Upper lobe of left lung (tissue), 6 donors: Measurements from ENCODE around the gene HSPG2. TPM values are rescaled to one million over a fixed set of nuclear protein-coding genes. Genes with fewer than 3 reads are reported as not detected.
A peak's percentile ranks its signal among the peaks of the same experiment; 100 is the strongest.

ENCODE experiments used
- ATAC-seq, 2 donors: fragments of 200-7000 bp; cut with Tn5 transposase; one replicate each; pipeline ENCODE4 v1.9.1; 2022; ENCODE audit warnings: mild to moderate bottlenecking in 2 of 2, moderate library complexity in 2 of 2; ENCODE audit not compliant: low FRiP score in 2 of 2
- DNase-seq, 2 donors: peaks; one replicate each; pipeline ENCODE4 v3.0.0-alpha.2; 2019 to 2020
- H3K27ac ChIP-seq, 4 donors: fragments of 200-600 bp; sonication (generic); one replicate each; pipeline ENCODE4 v1.5.1; 2016 to 2019
- H3K27me3 ChIP-seq, 4 donors: fragments of 200-600 bp; sonication (generic); one replicate each; pipeline ENCODE4 v1.5.1; 2017 to 2019
- H3K36me3 ChIP-seq, 4 donors: fragments of 200-600 bp; sonication (generic); one replicate each; pipeline ENCODE4 v1.5.1; 2016 to 2019
- H3K4me1 ChIP-seq, 4 donors: fragments of 200-600 bp; sonication (generic); one replicate each; pipeline ENCODE4 v1.5.1; 2018 to 2019
- H3K4me3 ChIP-seq, 4 donors: fragments of 200-600 bp; sonication (generic); one replicate each; pipeline ENCODE4 v1.5.1; 2017 to 2019; ENCODE audit warnings: mild to moderate bottlenecking in 2 of 4, moderate library complexity in 1 of 4
- H3K9me3 ChIP-seq, 4 donors: fragments of 200-600 bp; sonication (generic); one replicate each; pipeline ENCODE4 v1.5.1; 2018 to 2019
- EP300 ChIP-seq, 4 donors: sonication (generic); formaldehyde crosslinking; IDR thresholded peaks; one replicate each; pipeline ENCODE4 v1.5.1; 2017; ENCODE audit warnings: antibody characterized with exemption in 4 of 4, control low read depth in 2 of 4
- POLR2A ChIP-seq, 4 donors: fragments of 450-650 bp; IDR thresholded peaks; one replicate each; pipeline ENCODE4 v1.5.1; 2016 to 2017; ENCODE audit warnings: antibody characterized with exemption in 4 of 4, mild to moderate bottlenecking in 2 of 4
- POLR2AphosphoS5 ChIP-seq, 2 donors: sonication (generic); formaldehyde crosslinking; IDR thresholded peaks; one replicate each; pipeline ENCODE4 v1.5.1; 2017; ENCODE audit warnings: antibody characterized with exemption in 2 of 2
- WGBS, 2 donors: methylation state at CpG; one replicate each; pipeline ENCODE4 v1.1.5; 2017 to 2018; 5-methylcytosine and 5-hydroxymethylcytosine counted together
- total RNA-seq, 6 donors: library from RNA; depleted of rRNA in 4 of 6; stranded (reverse); fragments of >200 nt in 4 of 6; gene quantifications; one replicate each; pipeline versions ENCODE4 v1.1.0 to v1.2.1, GENCODE V29; 2016 to 2021
- TF ChIP-seq, protein P1 (sequence below), 6 experiments: fragments of 450-650 bp in 4 of 6; fragments of 200-600 bp in 2 of 6; sonication (generic) in 2 of 6; IDR thresholded peaks; one replicate each; pipeline ENCODE4 v1.5.1; 2016 to 2019; ENCODE audit warnings: antibody characterized with exemption in 6 of 6
- donor health status: DM: no; HTN: no; CAD: no; lungs with moderate emphysema.
- donor health status: DM: no; HTN: yes; CAD: no; lungs with severe emphysema.

Gene HSPG2
- total RNA-seq, 6 donors from 2014 or later = 104 to 433 (median 227) TPM

DNA sequence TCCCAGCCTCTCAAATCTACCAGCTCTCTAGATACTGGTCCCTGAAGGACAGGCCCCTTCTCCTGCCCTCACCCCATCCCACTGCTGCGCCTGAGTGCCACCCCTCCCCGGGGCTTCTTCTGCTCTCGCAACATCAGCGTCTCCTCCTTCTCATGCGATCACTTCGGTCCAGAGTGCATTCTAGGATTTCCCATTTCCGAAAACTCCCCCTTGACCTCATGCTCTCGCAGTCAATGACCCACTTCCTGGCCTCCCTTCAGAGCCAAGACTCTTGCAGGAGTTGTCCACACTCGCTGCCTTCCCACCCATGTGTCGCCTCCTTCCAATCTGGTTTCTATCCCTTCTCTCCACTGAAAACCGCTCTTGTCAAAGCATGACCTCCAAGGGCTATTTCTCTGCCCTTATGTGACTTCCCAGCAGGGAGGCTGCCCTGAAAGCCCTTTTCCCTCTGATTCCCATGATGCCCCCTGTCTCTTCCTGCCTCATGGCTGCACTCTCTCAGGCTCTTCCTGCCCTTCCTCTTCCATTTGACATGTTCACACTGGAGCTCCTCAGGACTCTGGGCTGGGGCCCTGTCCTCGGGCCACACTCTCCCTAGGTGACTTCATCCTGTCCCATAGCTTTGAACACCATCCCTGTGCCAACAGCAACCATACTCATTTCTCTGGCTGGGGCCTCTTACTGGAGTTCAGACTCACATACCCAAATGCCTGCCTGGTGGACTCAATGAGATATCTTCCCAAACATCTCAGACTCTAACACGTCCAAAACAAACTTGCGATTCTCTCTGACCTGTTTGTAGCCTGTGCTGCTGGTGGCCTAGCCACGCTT lies 79.1 kb downstream of the HSPG2 start:
- DNase-seq (no peak), ATAC-seq (no peak)
- TF ChIP-seq POLR2AphosphoS5 (IDR thresholded peaks at IDR 0.05) (no peak), POLR2A (IDR thresholded peaks at IDR 0.05) (no peak), EP300 (IDR thresholded peaks at IDR 0.05) (no peak)
- TF ChIP-seq, protein P1, sequence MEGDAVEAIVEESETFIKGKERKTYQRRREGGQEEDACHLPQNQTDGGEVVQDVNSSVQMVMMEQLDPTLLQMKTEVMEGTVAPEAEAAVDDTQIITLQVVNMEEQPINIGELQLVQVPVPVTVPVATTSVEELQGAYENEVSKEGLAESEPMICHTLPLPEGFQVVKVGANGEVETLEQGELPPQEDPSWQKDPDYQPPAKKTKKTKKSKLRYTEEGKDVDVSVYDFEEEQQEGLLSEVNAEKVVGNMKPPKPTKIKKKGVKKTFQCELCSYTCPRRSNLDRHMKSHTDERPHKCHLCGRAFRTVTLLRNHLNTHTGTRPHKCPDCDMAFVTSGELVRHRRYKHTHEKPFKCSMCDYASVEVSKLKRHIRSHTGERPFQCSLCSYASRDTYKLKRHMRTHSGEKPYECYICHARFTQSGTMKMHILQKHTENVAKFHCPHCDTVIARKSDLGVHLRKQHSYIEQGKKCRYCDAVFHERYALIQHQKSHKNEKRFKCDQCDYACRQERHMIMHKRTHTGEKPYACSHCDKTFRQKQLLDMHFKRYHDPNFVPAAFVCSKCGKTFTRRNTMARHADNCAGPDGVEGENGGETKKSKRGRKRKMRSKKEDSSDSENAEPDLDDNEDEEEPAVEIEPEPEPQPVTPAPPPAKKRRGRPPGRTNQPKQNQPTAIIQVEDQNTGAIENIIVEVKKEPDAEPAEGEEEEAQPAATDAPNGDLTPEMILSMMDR (IDR thresholded peaks at IDR 0.05) = no peak
- Histone ChIP-seq H3K27ac (no peak overlapping the region), H3K4me1 (no peaks in the 10 kb centered on the region), H3K9me3 (no peaks in the 10 kb centered on the region), H3K27me3 (no peaks in the 10 kb centered on the region), H3K4me3 (no peak overlapping the region), H3K36me3 (peaks cover 10 to 87% (median 72%) of the 10 kb centered on the region in 4 donors)
- 75 to 77% methylated on average over 15 of the region's 15 CpGs for WGBS, 2 donors

DNA sequence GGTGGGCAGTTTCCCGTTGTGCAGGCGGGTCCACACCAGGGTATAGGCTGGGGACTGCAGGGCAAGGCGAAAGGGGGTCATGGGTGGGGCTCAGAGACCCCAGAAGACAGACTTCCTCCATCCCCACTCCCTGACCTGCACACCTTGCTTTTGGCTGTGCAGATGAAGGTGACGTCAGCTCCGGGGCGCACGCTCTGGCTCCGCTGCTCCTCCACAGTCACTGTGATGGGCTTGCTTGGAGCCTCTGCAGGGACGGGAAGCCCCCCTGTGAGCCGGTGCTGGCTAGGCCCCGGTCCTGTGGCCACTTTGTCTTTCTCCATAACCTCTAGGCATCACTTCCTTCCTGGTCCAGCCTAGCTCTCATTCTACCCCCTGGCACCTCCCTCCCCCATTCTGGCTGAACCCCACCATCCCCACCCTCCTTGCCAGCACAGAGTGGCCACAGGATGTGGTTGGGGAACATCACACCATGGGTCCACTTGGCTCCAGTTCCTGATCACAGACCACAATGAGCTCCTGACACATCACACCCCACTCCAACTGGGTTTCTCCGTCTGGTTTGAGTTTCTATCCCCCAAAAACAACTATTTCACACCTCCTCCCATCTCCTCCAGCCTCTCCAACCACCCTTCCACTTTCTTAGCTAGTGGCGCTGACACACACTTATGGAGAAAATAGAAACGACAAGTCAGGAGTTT lies 79.8 kb downstream of the HSPG2 start:
- TF ChIP-seq POLR2A (IDR thresholded peaks at IDR 0.05) = no peak
- TF ChIP-seq, protein P1 (IDR thresholded peaks at IDR 0.05) = no peak
- no peak for TF ChIP-seq EP300 (IDR thresholded peaks at IDR 0.05)
- TF ChIP-seq POLR2AphosphoS5 (IDR thresholded peaks at IDR 0.05) = no peak
- Histone ChIP-seq H3K4me1 (no peaks in the 10 kb centered on the region), H3K36me3 (peaks cover 10 to 94% (median 79%) of the 10 kb centered on the region in 4 donors), H3K27ac (no peak overlapping the region), H3K9me3 (no peaks in the 10 kb centered on the region), H3K4me3 (no peak overlapping the region), H3K27me3 (no peaks in the 10 kb centered on the region)
- WGBS, 2 donors = 74 to 83% methylated on average over 14 of the region's 14 CpGs
- DNase-seq = peak in 1 of 2 donors; percentile 60
- ATAC-seq = no peak

DNA sequence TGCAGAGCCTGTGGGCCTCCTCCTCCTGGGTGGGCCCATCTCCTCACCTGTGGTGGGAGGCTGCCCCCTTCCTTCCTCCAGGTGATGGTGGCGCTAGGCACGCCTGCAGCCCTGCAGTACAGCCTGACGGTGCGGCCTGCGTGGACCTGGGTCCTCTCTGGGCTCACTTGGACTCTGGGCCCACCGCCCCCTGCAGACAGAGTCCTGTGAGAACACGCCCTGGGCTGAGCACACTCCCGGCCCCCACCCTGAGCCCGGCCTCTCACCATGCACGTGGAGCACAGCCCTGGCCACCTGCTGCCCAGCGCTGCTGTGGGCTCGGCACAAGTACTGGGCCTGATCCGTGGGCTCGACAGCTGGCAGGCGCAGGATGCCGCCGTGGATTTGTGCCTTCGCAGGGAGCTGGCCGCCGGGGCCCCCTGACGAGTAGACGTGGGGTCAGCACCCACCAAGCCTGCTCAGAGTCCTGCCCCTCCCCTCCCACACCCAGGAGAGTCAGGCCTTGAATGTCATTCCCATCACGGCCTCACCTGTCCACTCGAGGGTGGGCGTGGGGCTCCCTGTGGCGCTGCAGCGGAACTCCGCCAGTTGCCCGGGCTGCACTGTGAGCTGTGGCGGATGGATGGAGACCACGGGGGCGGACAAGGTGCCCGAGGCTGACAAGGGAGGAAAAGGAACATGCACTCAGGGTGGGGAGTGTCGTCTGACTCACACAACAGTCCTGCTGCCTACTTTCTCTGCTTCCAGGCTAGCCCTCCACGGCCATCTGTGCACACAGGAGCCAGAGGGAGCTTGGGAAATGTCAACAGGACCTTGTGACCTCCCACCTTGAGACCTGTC lies 81.6 kb downstream of the HSPG2 start:
- 86 to 92% methylated on average over 11 to 15 of the region's 35 CpGs for WGBS, 2 donors
- H3K36me3 ChIP-seq = peaks cover 4 to 94% (median 77%) of the 10 kb centered on the region in 4 donors
- no peaks in the 10 kb centered on the region for H3K27me3 ChIP-seq
- no peak overlapping the region for H3K27ac ChIP-seq
- H3K4me1 ChIP-seq = no peaks in the 10 kb centered on the region
- DNase-seq (peak in 1 of 2 donors; percentile 81), ATAC-seq (no peak)
- H3K9me3 ChIP-seq = no peaks in the 10 kb centered on the region
- H3K4me3 ChIP-seq = no peak overlapping the region
- TF ChIP-seq POLR2A (IDR thresholded peaks at IDR 0.05) (no peak), EP300 (IDR thresholded peaks at IDR 0.05) (no peak), POLR2AphosphoS5 (IDR thresholded peaks at IDR 0.05) (no peak)
- TF ChIP-seq, protein P1 (IDR thresholded peaks at IDR 0.05) = no peak

DNA sequence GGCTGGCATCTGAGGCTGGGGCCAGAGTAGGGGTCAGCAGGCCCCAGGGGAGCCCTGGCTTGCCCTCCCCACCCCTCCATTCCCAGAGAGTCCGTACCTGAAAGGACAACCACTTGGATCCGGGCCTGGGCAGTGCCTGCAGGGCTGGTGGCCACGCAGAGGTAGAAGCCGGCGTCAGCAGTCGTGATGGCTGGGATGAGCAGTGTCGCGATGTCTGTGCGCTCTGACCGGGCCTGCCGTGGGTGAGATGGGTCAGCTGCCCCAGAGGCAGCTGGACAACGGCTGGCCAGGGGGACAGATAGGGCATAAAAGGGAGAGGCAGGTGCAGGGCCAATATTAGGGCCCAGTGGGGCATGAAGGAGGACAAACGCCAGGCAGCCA lies 82.4 kb downstream of the HSPG2 start:
- WGBS, 2 donors = 93% methylated on average over 9 to 13 of the region's 13 CpGs
- no peak for ATAC-seq
- Histone ChIP-seq H3K27me3 (no peaks in the 10 kb centered on the region), H3K27ac (no peak overlapping the region), H3K4me1 (no peaks in the 10 kb centered on the region), H3K9me3 (no peaks in the 10 kb centered on the region), H3K36me3 (peaks cover 4 to 94% (median 77%) of the 10 kb centered on the region in 4 donors), H3K4me3 (no peak overlapping the region)
- TF ChIP-seq, protein P1 (IDR thresholded peaks at IDR 0.05) = no peak
- no peak for TF ChIP-seq EP300 (IDR thresholded peaks at IDR 0.05)
- no peak for TF ChIP-seq POLR2A (IDR thresholded peaks at IDR 0.05)
- no peak for TF ChIP-seq POLR2AphosphoS5 (IDR thresholded peaks at IDR 0.05)
- DNase-seq = no peak
